HG03025 (cell line): Measurements from ENCODE around the gene IL1RAPL1.
"Not testable (repeated sequence)": the region's sequence is repeated elsewhere in the genome, so short reads cannot be mapped to it uniquely, and the experiment has no call there.

Experiments used
- ATAC-seq: cut with Tn5 transposase; IDR thresholded peaks from one replicate; pipeline ENCODE4 v1.9.1; 2021; ENCODE audit warnings: mild to moderate bottlenecking, moderate library complexity; ENCODE audit not compliant: unreplicated experiment, low FRiP score

Gene IL1RAPL1

GRCh38 chrX:28757290-28757689 lies 170.0 kb downstream of the IL1RAPL1 start:
- ATAC-seq = no peak

DNA sequence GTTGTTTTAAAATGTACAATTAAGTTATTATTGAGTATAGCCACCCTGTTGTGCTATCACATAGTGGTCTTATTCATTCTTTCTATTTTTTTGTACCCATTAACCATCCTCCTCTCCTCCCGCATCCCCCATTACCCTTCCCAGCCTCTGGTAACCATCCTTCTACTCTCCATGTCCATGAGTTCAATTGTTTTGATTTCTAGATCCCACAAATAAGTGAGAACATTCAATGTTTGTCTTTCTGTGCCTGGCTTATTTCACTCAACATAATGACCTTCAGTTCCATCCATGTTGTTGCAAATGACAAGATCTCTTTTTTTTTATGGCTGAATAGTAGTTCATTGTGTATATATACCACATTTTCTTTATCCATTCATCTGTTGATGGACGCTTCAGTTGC lies 179.3 kb downstream of the IL1RAPL1 start:
- ATAC-seq = not testable (repeated sequence)

DNA sequence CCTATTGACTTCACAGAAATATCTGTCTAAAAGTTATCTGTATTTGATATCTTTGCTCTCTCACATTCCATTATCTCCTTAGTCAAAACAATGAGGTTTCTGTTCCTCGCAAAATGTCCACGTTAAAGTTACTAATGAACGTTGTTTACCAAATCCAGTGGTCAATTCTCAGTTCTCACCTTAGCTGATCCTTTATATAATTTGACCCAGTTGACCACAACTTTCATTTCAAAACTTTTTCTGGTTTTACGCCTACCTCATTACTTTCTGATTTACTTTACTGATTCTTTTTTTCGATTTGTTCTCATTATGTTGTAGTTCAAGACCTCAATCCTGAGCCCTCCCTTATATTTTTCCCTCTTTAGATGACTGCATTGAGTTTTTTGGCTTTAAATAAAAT lies 186.6 kb downstream of the IL1RAPL1 start:
- ATAC-seq = no peak

DNA sequence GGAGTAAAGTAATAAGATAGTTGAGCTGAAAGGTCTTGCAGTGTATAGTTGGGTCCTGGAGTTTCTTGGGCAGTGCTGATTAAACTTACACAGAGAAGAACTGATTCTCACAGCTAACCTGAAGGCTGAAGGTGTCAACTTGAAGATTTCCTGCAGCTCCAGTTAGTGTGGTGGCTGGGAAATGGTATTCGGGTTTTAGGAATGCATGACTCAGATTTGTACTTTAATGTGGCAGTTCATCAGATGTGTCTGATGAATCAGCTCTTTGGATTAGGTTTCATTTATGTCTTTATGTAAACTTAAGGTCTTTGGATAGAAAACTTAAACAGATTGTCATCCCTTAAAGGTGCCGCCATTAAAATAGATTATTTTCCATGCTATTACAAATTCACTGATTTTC lies 200.0 kb downstream of the IL1RAPL1 start:
- ATAC-seq = no peak

DNA sequence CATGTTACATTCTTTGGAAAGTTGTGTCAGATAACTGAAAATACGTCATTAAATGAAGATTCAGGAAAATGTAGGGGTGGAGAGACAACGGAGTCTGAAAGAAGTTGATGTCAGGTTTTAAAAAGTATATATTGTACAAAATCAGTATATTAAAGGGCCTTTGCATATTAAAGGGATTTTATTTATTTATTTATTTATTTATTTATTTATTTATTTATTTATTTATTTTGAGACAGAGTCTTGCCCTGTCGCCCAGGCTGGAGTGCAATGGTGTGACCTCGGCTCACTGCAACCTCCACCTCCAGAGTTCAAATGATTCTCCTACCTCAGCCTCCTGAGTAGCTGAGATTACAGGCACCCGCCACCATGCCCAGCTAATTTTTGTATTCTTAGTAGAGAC lies 213.4 kb downstream of the IL1RAPL1 start:
- not testable (repeated sequence) for ATAC-seq

DNA sequence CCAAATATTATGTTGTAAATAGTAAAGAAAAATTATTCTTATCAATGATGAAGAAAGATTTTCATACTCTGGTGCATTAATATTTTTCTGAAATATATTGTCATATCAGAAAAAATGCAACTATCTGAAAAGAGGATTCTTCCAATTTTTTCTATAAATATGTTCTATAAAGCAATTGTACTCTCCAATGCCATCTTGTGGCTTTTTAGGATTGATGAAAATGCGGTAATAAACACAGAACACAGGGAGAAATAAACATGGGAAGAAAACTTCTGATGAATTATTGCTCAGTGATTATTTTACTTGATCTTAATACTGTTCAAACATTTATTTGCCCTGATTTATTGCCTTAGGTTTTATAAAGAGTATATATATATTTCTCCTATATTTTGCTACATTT lies 215.4 kb downstream of the IL1RAPL1 start:
- ATAC-seq = no peak

DNA sequence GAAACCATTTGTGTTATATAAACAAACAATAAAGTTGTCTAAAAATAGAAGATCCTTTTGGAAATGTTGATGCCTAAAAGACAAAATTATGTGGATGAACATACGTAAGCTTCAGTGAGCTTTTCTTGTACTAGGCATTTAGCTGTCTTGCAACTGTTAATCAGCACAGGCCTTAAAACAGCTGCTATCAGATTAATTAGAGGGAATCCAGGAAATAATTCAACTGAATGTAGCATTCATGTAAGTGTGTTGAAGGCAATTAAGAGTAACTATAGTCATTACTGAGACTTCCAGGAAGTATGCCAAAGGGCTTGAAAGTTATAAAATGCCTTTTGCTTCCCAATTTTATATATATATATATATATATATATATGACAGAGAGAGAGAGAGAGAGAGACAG lies 248.7 kb downstream of the IL1RAPL1 start:
- no peak for ATAC-seq

GRCh38 chrX:28843817-28844216 lies 256.6 kb downstream of the IL1RAPL1 start:
- ATAC-seq = no peak

- no peak for ATAC-seq
Observed at GRCh38 chrX:28847423-28847822, 260.2 kb downstream of the IL1RAPL1 start.

GRCh38 chrX:28848707-28849106 lies 261.5 kb downstream of the IL1RAPL1 start:
- ATAC-seq = no peak

- ATAC-seq = no peak
Observed at GRCh38 chrX:28850955-28851354, 263.7 kb downstream of the IL1RAPL1 start.

DNA sequence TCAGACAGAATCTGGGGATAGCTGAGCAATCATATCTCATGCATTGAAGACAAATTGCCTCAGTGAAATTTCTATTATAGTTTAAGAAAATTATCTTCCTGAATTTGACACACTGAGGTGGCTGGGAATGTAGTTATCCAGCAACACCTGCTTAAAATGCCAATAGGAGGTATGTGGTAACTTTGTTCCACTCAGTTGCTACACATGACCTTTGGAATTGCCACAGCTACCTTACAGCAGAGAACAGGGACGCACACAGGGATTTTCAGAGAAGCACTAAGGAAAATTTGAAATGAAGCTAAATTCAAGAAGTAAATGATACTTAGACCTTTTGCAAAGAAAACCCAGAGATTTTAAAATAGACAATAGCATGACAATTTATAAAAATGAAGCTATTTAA lies 264.6 kb downstream of the IL1RAPL1 start:
- no peak for ATAC-seq

- no peak for ATAC-seq
Observed at GRCh38 chrX:28854637-28855036, 267.4 kb downstream of the IL1RAPL1 start.

- ATAC-seq = no peak
Observed at GRCh38 chrX:28876408-28876807, 289.2 kb downstream of the IL1RAPL1 start.

DNA sequence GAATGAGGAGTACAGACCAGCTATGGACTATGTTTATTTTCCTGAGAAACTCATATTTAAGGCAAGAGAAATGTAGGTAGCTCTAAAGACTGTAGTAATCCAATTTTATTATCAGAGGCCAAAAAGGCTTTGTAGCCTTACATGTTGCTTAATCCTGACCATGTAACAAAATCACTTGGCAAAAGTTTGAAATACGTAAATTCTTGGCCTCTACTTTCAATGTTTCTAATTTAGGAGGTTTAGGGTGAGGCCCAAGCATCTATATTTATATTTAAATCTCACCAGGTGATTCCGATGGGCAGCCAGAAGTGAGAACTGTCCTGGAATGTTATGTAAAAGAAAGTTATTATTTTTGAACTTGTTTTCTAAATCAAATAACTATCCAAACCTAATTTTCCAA lies 289.7 kb downstream of the IL1RAPL1 start:
- no peak for ATAC-seq

DNA sequence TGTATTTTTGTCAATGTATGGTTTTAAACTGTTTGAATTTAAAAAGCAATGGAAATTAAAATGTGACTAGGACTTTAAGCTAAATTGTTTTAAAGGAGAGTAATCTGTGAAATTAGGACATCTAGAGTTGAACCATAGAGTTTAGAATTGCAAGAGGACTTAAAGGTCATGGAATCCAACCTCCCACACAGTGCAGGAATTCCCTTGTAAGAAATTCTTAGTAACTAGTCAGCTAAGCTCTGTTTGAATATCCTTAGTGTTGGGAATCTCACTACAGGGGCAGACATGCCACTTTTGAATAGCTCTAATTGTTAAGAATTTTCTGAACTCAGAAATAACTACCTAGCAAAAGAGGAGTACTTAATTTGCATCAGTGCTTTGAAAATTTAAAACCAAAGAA lies 292.9 kb downstream of the IL1RAPL1 start:
- no peak for ATAC-seq

DNA sequence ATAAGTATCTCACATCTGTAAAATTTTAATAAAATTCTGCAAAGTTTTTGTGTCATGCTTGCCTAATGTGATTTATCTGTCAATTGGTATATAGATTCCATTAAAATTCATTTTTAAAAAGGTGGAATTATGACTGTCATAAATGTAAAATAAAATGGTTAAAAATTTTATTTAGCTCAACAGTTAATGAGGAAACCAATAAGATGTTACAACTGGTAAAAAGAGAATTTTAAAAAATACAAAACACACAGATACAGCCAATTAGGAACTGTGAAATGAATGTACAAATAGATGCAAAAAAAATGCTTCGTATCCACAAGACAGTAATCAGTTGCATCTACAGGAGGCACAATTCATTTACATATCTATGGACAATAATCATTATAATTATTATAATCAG lies 297.6 kb downstream of the IL1RAPL1 start:
- ATAC-seq = no peak

DNA sequence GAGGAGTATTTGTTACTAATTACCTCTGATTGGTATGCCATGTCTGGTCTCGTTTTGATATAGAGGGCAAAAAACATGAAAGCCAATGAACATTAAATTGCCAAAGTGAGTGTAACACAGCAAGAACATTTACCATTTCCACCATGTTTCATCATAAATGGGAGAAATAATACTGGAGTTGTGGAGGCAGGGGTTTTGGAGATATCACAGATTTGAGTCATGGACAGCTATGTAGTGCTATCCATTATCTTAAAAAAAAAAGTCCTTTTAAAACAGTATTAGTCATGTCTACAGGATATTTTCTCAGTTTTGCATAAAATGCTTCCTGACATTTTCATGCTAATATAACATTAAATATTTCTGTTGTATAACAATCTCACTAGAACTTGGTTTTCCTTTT lies 301.2 kb downstream of the IL1RAPL1 start:
- no peak for ATAC-seq

- ATAC-seq = no peak
Observed at GRCh38 chrX:28889591-28890090, 302.4 kb downstream of the IL1RAPL1 start.

GRCh38 chrX:28901637-28902036 lies 314.4 kb downstream of the IL1RAPL1 start:
- no peak for ATAC-seq

- ATAC-seq = no peak
Observed at GRCh38 chrX:28910487-28910886, 323.2 kb downstream of the IL1RAPL1 start.

DNA sequence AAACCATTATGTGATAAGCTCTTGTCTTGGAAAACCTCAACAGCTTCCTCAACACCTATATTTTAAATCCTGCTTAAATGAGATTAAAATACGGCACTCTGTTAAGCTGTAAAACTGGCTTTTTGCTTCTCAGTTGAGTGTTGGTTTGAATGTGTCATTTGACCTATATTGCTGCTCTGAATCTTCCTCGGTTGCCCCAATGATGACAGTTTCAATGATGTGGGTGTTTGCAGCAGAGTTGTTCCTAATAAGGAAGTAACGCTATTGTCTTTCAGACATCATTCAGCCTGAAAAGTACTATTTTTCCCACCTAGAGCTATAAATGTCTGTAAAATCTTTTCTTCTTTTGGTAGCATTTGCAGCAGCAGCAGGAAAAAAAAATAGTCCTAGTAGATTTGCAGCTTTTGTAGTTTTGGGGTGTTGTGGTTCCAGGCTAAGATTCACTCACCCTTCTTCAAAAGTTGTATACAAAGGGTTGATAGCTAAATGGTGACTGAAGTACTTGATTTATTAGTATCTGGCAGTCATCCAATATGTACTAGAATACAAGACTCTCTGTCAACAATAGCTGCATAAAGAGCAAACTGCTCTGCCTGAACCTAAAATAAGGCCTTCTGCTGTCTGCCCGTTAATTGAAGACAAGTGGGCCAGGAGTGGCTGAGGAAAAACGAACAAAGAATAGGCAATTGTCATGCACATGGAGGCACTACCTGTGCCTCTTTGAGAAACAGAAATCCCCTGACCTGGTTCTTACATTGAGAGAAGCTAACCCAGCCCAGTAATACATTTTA lies 333.1 kb downstream of the IL1RAPL1 start:
- ATAC-seq = no peak
